H1 (cell line): ENCODE data around the gene XKR8. TPM values are rescaled to one million over a fixed set of nuclear protein-coding genes. Genes with fewer than 3 reads are reported as not detected.

ENCODE experiments used
- CTCF ChIA-PET: fragments of 300-600 bp; sonication (Branson Sonifier 250); formaldehyde crosslinking; loops from one replicate; lab custom pipeline; 2021; ENCODE audit not compliant: partially characterized antibody; lab: Charles Lee
- POLR2A ChIA-PET: fragments of 300-600 bp; sonication (Branson Sonifier 250); formaldehyde crosslinking; loops from one replicate; lab custom pipeline; 2021; ENCODE audit warnings: inconsistent platforms; ENCODE audit not compliant: partially characterized antibody; lab: Charles Lee
- DNase-seq, 2 experiments: peaks; one replicate each; pipeline versions ENCODE4 v3.0.0 to v3.0.0-alpha.2; 2010 to 2022; ENCODE audit warnings: low spot score in 2 of 2, low read depth in 1 of 2, mixed read lengths in 1 of 2
- FAIRE-seq: peaks from 2 replicates; lab custom pipeline; 2011; peaks lifted over from hg19 to GRCh38; lab: Jason Lieb, UNC
- H2AFZ ChIP-seq: 2 replicates; pipeline ENCODE4 v1.8.1; 2012; ENCODE audit warnings: low read length, inconsistent platforms
- H2AK5ac ChIP-seq: 2 replicates; pipeline ENCODE4 v1.6.1; 2013; ENCODE audit warnings: low read depth, low read length
- H2BK120ac ChIP-seq: replicated peaks from 2 replicates; pipeline ENCODE3; 2013; ENCODE audit warnings: low read depth, low read length, inconsistent platforms
- H2BK12ac ChIP-seq: 2 replicates; pipeline ENCODE4 v1.6.1; 2013; ENCODE audit warnings: low read depth, low read length
- H2BK15ac ChIP-seq: 2 replicates; pipeline ENCODE4 v1.6.1; 2013; ENCODE audit warnings: low read length
- H2BK20ac ChIP-seq: 2 replicates; pipeline ENCODE4 v1.6.1; 2013; ENCODE audit warnings: low read length
- H2BK5ac ChIP-seq: 2 replicates; pipeline ENCODE4 v1.6.1; 2013; ENCODE audit warnings: low read depth, low read length
- H3K14ac ChIP-seq: 2 replicates; pipeline ENCODE4 v1.6.1; 2013; ENCODE audit warnings: inconsistent platforms; ENCODE audit not compliant: insufficient read length
- H3K18ac ChIP-seq: 2 replicates; pipeline ENCODE4 v1.6.1; 2013; ENCODE audit warnings: low read length; ENCODE audit errors: extremely low read depth
- H3K23ac ChIP-seq: 2 replicates; pipeline ENCODE4 v1.6.1; 2013; ENCODE audit warnings: inconsistent platforms; ENCODE audit not compliant: insufficient read length
- H3K23me2 ChIP-seq: 2 replicates; pipeline ENCODE4 v1.6.1; 2013; ENCODE audit warnings: low read depth, low read length
- H3K27ac ChIP-seq: 2 replicates; pipeline ENCODE4 v1.6.1; 2011; ENCODE audit warnings: low read depth, low read length, inconsistent platforms
- H3K27me3 ChIP-seq, 4 experiments: replicated peaks in 1 of 4; 1 replicate in 1 of 4; 2 replicates in 3 of 4; pipeline versions ENCODE4 v1.6.1 to v1.8.1; 2011 to 2013; ENCODE audit warnings: low read length in 3 of 4, mild to moderate bottlenecking in 3 of 4, inconsistent platforms in 2 of 4, mixed read lengths in 2 of 4, moderate library complexity in 1 of 4; ENCODE audit not compliant: control insufficient read depth in 3 of 4, insufficient read depth in 3 of 4; ENCODE audit errors: extremely low read depth in 1 of 4
- H3K36me3 ChIP-seq, 4 experiments: 2 replicates each; pipeline versions ENCODE4 v1.6.1 to v1.8.1; 2011 to 2013; ENCODE audit warnings: mild to moderate bottlenecking in 4 of 4, low read length in 3 of 4, moderate library complexity in 2 of 4, control low read depth in 1 of 4, inconsistent platforms in 1 of 4; ENCODE audit not compliant: insufficient read depth in 4 of 4, control insufficient read depth in 2 of 4
- H3K4ac ChIP-seq: replicated peaks from 2 replicates; pipeline ENCODE3; 2013; ENCODE audit warnings: low read length, low read depth, mixed read lengths, inconsistent platforms; ENCODE audit not compliant: insufficient read length
- H3K4me1 ChIP-seq, 4 experiments: replicated peaks in 1 of 4; 1 replicate in 1 of 4; 2 replicates in 3 of 4; pipeline versions ENCODE4 v1.6.1 to v1.8.1; 2011 to 2013; ENCODE audit warnings: low read length in 3 of 4, inconsistent platforms in 2 of 4, mixed read lengths in 1 of 4; ENCODE audit not compliant: insufficient read depth in 4 of 4, control insufficient read depth in 3 of 4
- H3K4me2 ChIP-seq, 2 experiments: 2 replicates each; pipeline versions ENCODE4 v1.6.1 to v1.8.1; 2011 to 2013; ENCODE audit warnings: low read depth in 2 of 2, low read length in 2 of 2, control low read depth in 1 of 2, inconsistent platforms in 1 of 2, mild to moderate bottlenecking in 1 of 2; ENCODE audit not compliant: insufficient read depth in 1 of 2
- H3K4me3 ChIP-seq, 4 experiments: fragments of 200-600, 300-600 bp in 1 of 4; sonication (generic), shearing (Covaris generic), sonication (Bioruptor Twin) in 1 of 4; 2 replicates each; pipeline versions ENCODE4 v1.5.1 to v1.8.1; 2011 to 2016; ENCODE audit warnings: low read length in 4 of 4, low read depth in 3 of 4, control low read depth in 2 of 4, inconsistent platforms in 2 of 4, mild to moderate bottlenecking in 2 of 4, mixed read lengths in 1 of 4, moderate library complexity in 1 of 4; ENCODE audit not compliant: insufficient read depth in 2 of 4; ENCODE audit errors: extremely low read depth in 1 of 4
- H3K56ac ChIP-seq: replicated peaks from 2 replicates; pipeline ENCODE3; 2013; ENCODE audit warnings: low read depth, mild to moderate bottlenecking, mixed read lengths, low read length, inconsistent platforms; ENCODE audit not compliant: insufficient read length
- H3K79me1 ChIP-seq: 2 replicates; pipeline ENCODE4 v1.6.1; 2013; ENCODE audit warnings: low read depth, low read length, control low read depth
- H3K79me2 ChIP-seq, 2 experiments: 2 replicates each; pipeline versions ENCODE4 v1.6.1 to v1.8.1; 2012 to 2013; ENCODE audit warnings: low read length in 2 of 2, mild to moderate bottlenecking in 2 of 2, inconsistent platforms in 1 of 2; ENCODE audit not compliant: insufficient read depth in 2 of 2, control insufficient read depth in 1 of 2
- H3K9ac ChIP-seq, 4 experiments: replicated peaks in 1 of 4; 1 replicate in 1 of 4; 2 replicates in 3 of 4; pipeline versions ENCODE4 v1.6.1 to v1.8.1; 2011 to 2013; ENCODE audit warnings: low read depth in 3 of 4, low read length in 3 of 4, control low read depth in 2 of 4, mild to moderate bottlenecking in 2 of 4, moderate library complexity in 2 of 4, inconsistent platforms in 1 of 4; ENCODE audit errors: extremely low read depth in 1 of 4
- H3K9me3 ChIP-seq, 2 experiments: 2 replicates each; pipeline versions ENCODE4 v1.6.1 to v1.8.1; 2012 to 2013; ENCODE audit warnings: mild to moderate bottlenecking in 2 of 2, moderate library complexity in 2 of 2, control low read depth in 1 of 2, inconsistent platforms in 1 of 2, low read depth in 1 of 2, low read length in 1 of 2, mixed read lengths in 1 of 2; ENCODE audit not compliant: insufficient read depth in 2 of 2
- H4K20me1 ChIP-seq, 2 experiments: replicated peaks in 1 of 2; 2 replicates each; pipeline versions ENCODE3 to v1.8.1; 2011 to 2013; ENCODE audit warnings: inconsistent platforms in 2 of 2, low read length in 2 of 2, mild to moderate bottlenecking in 1 of 2; ENCODE audit not compliant: insufficient read depth in 2 of 2, control insufficient read depth in 1 of 2
- H4K5ac ChIP-seq: 2 replicates; pipeline ENCODE4 v1.6.1; 2013; ENCODE audit warnings: low read length, low read depth, mixed read lengths, inconsistent platforms; ENCODE audit not compliant: insufficient read length
- H4K8ac ChIP-seq: 2 replicates; pipeline ENCODE4 v1.8.0; 2013; ENCODE audit warnings: mild to moderate bottlenecking, moderate library complexity, low read length, inconsistent platforms; ENCODE audit not compliant: insufficient read depth; ENCODE audit errors: extremely low read depth
- H4K91ac ChIP-seq: replicated peaks from 2 replicates; pipeline ENCODE3; 2013; ENCODE audit warnings: low read length, mixed read lengths, inconsistent platforms; ENCODE audit not compliant: insufficient read length
- CTBP2 ChIP-seq: IDR thresholded peaks from 2 replicates; pipeline ENCODE4 v1.7.0; 2011; ENCODE audit warnings: borderline replicate concordance, mild to moderate bottlenecking, moderate library complexity, mixed read lengths, low read length; ENCODE audit not compliant: insufficient read depth, insufficient read length
- POLR2AphosphoS5 ChIP-seq: IDR thresholded peaks from 2 replicates; pipeline ENCODE4 v1.6.1; 2011; ENCODE audit warnings: low read depth, low read length
- WGBS, 2 experiments: shearing (Covaris generic) in 1 of 2; methylation state at CpG; one replicate each; pipeline versions ENCODE4 v1.1.6 to v1.1.7; 2013 to 2015; ENCODE audit warnings: low lambda C conversion rate in 2 of 2, mixed read lengths in 2 of 2, inconsistent platforms in 1 of 2, low coverage in 1 of 2, missing lambda C conversion rate in 1 of 2; ENCODE audit not compliant: insufficient replicate concordance in 2 of 2, insufficient coverage in 1 of 2, insufficient read length in 1 of 2; ENCODE audit errors: extremely low coverage in 1 of 2, missing lambda C conversion rate in 1 of 2; 5-methylcytosine and 5-hydroxymethylcytosine counted together
- polyA plus RNA-seq, 7 experiments: library from polyadenylated mRNA; depleted of rRNA in 3 of 7; stranded (reverse) in 5 of 7; unstranded in 2 of 7; fragments of >200 nt in 5 of 7; fragments of 200-250 nt in 2 of 7; gene quantifications; 1 replicate in 5 of 7; 2 replicates in 1 of 7; 4 replicates in 1 of 7; pipeline versions ENCODE4 v1.2.1 to v1.2.3, GENCODE V29; 2011 to 2013; ENCODE audit warnings: missing spikeins in 2 of 7, mixed read lengths in 2 of 7
- total RNA-seq: library from RNA; stranded (reverse); fragmentation: NEBNext Ultra II Directional; extraction: Animal tissue kit (Norgen Biotek cat#: 25700); gene quantifications from 2 replicates; pipeline ENCODE4 v1.2.1, GENCODE V29; 2021

The XKR8 gene
- total and polyA plus RNA-seq, 2 of the 8 experiments (the other 6 are each of a cell fraction or from before 2014, with no cell fraction given), result 14.2 to 16.3 TPM

- Histone ChIP-seq H3K27ac (no peak overlapping the region), H4K8ac (no peak overlapping the region), H2BK20ac (no peak overlapping the region), H2BK15ac (no peak overlapping the region), H4K5ac (no peak overlapping the region), H3K4me1 (no peaks in the 10 kb centered on the region; a peak in 3 of 7 replicates), H2BK5ac (no peak overlapping the region), H3K9ac (no peak overlapping the region), H3K4ac (no peak overlapping the region), H4K91ac (no peak overlapping the region), H3K23ac (no peak overlapping the region), H4K20me1 (peaks cover 0 to 2% of the 10 kb centered on the region in 2 experiments), H3K9me3 (no peaks in the 10 kb centered on the region), H3K79me2 (no peaks in the 10 kb centered on the region), H3K14ac (no peak overlapping the region), H2AK5ac (no peak overlapping the region), H3K36me3 (peaks cover 14 to 66% (median 33%) of the 10 kb centered on the region in 4 experiments), H3K18ac (no peak overlapping the region), H2BK120ac (no peak overlapping the region), H3K56ac (no peak overlapping the region), H3K79me1 (no peaks in the 10 kb centered on the region), H2BK12ac (no peak overlapping the region), H3K4me3 (no peak overlapping the region), H3K23me2 (peaks cover 3% of the 10 kb centered on the region), H3K27me3 (no peaks in the 10 kb centered on the region), H2AFZ (no peak overlapping the region), H3K4me2 (no peak overlapping the region)
- ChIA-PET CTCF (interaction anchor here (1.0 to 6.4 kb wide), 3 partner anchors 9 to 22 kb away, joined by 5 to 46 read pairs (median 6); no protein-coding TSS in a partner anchor), POLR2A (interaction anchor here (1.0 to 3.3 kb wide), 4 partner anchors 9 to 305 kb away, joined by 3 to 16 read pairs (median 6); partner anchors contain the start of gene SESN2)
- 98% methylated on average over 6 of the region's 6 CpGs; no CpG with 5 or more reads in 1 of the 2 experiments for WGBS, 2 experiments
- FAIRE-seq (no peak), DNase-seq (no peak)
- TF ChIP-seq POLR2AphosphoS5 (no peak), CTBP2 (no peak)
These were observed 4.7 kb upstream of the XKR8 start for GRCh38 chr1:27955076-27955475.
